GM21390 (cell line): ENCODE measurements around the gene C1orf116.
"Not testable (repeated sequence)": the region's sequence is repeated elsewhere in the genome, so short reads cannot be mapped to it uniquely, and the experiment has no call there.

Experiments
- ATAC-seq: cut with Tn5 transposase; IDR thresholded peaks from one replicate; pipeline ENCODE4 v1.9.1; 2021; ENCODE audit not compliant: unreplicated experiment

The C1orf116 gene

DNA sequence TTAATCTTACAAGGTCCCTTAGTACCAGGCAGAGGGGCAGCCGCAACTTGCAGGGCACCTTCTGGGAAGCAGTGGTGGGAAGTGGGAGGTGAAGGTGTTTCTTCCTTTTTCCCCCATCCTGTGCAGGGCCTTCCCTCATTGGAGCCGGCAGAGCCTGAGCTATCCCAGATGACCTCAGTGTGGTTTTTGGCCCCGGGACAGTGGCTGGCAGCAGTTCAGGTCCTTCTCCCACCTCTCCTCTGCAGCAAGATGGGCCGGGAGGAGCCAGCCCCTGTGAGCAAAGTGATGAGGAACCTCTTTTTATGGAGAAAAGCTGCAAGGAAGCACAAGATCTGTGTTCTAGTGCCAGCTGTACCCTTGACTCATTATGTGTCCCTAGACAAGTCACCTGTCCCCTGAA is 27.3 kb upstream of the C1orf116 start:
- no peak for ATAC-seq

GRCh38 chr1:207058878-207059867 is 26.6 kb upstream of the C1orf116 start:
- ATAC-seq: no peak

GRCh38 chr1:207058252-207058651 is 25.7 kb upstream of the C1orf116 start:
- no peak for ATAC-seq

GRCh38 chr1:207056673-207057072 is 24.1 kb upstream of the C1orf116 start:
- no peak for ATAC-seq

DNA sequence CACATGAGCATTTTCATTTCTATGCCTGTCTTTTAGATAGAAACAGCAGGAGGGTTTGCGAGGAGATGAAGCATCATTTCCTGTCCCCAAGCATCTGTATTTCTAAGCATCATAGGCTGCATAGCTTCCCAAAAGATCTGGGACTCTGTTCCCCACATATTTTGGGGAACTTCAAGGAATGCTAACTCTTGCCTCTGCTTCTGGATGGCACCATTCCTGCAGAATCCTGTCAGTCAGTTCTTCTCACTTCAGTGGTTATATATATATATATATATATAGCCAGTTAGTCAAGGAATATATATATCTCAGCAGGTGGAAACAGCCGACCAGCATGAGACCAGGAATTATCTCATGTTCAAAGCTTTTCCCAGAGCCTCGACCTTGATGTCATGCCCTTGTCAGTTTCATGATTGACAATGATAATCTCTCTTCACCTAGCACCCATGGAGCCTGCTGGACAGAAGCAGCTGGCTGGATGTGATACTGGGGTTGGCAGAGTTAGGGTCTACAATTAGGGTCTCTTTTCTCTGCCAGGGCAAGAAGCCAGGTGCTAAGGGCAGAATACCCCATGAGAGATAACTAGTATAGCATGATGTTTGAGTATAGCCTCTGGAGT is 22.9 kb upstream of the C1orf116 start:
- ATAC-seq: no peak

DNA sequence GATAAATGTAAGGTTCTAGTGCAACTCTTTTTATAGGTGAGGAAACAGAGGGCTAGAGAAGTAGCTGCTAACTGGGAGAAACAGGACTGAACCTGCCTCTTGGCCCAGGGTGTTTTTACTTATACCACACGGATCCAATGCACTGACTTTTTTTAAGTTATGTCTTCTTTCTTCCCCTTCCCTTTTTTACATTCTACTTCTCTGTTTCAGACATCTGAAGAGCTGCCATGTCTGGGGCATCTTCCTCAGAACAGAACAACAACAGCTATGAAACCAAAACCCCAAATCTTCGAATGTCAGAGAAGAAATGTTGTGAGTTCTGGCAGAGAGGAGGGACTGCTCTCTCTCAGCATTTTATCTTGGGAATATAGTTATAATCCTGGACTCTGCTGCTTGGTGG is 21.9 kb upstream of the C1orf116 start:
- ATAC-seq: no peak

DNA sequence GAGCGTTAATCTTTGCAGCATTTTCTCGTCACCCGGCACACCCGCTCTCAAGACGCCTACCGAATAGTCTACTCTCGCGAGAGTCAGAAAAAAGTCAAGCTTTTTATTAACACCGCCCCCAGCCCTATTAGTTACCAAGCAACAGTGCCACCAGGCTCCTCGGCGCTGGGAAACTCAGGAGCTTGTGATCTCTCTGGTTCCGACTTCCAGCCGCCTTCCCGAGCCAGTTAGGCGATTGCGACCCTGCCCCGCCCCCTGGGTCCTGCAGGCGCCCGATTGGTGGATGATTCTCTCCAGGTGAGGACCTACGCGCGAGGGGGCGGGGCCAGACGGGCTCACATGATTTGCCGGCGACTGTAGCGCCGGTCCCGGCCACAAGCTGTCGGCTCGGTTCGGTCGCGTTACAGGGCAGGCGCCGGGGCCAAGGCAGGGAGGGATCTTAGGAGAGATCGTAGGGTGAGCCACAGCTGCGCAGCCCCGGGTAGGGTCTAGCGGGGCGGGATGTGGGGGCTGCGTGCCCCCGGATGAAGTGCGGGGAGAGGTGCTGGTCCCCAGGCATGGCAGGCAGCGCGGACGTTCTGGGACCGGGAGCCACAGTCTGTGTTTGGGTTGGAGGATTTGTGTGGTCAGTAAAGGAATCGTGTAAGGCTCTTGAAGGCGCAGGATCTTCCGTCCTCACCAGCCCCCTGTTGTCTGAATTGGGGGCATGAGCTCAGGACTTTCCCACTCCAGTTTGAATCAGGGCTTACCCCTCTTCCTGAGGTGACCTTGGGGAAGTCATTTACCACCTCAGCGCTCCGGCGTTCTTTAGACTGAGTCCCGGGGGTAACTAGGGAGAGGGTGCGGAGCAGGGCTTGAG is 20.6 kb upstream of the C1orf116 start, which contains the start of gene PFKFB2:
Gene PFKFB2 (plus strand): TSS at position 365 of the 859 bp plus-strand sequence. CDS start 1,443 bp downstream, outside the sequence.
- peak; percentile 78 for ATAC-seq

DNA sequence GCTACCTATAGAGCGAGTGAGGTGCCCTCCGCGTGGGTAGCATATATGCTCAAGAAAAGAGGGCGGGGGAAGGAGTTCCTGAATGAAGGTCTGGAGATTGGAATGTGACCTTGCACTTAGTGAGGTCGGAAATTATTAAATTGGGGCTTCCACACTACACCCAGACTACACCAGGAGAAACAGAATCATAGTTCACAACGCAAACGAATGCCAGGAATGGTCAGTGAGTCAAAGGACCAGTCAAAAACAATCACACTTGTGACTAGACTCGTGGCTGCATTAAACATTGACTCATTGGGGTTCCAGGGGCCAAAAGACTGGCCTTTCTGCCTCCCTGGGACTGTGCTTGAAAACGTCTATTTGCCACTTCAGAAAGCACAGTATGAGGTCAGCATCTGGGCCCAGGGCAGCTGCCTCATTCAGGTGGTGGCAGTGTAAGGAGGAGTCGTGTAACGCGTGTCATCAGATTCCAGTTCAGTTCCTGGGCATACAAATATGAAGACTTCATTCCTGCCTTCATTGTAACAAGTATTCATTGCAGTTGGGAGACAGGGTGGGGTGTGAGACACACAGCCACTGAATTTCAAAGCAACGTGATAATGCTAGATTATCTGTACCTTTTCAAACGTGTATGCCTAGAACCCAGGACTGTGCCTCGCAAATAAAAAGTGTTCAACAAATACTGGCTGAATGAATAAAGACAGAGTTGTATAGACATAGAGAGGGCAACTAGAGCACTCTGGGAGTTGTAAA is 18.8 kb upstream of the C1orf116 start, which contains the start of gene YOD1:
Gene YOD1 (minus strand): TSS at position 18 of the 753 bp plus-strand sequence. CDS start 178 bp downstream, outside the sequence.
- no peak for ATAC-seq

GRCh38 chr1:207050480-207051190 is 18.1 kb upstream of the C1orf116 start:
- ATAC-seq: peak; percentile 45

GRCh38 chr1:207049974-207050391 is 17.4 kb upstream of the C1orf116 start:
- peak; percentile 38 for ATAC-seq

DNA sequence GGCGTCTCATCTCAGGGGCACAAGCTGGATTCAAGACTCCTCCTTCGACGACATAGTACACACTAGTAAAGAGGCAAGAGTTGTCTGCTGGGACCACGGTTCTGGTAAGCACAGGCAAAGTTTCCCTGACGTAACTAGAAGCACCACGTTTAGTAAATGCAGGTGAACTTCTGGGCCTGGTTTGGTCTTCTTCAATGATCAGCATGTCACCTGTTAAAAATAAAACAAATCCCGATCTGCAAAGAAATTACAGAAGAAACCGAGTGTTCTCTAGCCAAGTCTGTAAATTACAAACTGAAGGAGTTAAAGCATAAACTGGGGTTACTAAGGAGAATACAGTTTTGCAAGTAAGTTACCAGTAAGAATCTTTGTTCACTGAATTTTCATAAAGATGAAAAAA is 17.0 kb upstream of the C1orf116 start:
- ATAC-seq: no peak

GRCh38 chr1:207049054-207049453 is 16.5 kb upstream of the C1orf116 start:
- ATAC-seq: no peak

GRCh38 chr1:207048041-207048440 is 15.5 kb upstream of the C1orf116 start:
- no peak for ATAC-seq

DNA sequence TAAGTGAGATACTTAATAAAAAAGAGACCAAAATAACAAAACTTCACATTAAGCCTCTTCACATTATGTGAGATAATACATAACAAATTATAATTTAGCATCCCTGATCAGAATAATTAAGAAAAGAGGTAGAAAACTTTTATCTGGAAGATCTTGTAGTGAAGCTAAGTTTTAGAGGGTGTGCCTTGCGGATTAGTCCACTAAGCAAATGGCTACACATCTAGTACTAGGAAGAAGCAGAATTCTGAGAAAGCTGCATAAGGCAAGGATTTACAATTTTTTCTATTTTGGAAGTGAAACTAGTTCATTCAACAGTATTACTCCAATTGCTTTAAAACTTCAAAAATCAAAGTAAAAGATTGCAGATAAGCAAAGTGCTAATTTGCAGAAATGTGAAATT is 14.9 kb upstream of the C1orf116 start:
- no peak for ATAC-seq

GRCh38 chr1:207045453-207045852 is 12.9 kb upstream of the C1orf116 start:
- no peak for ATAC-seq

DNA sequence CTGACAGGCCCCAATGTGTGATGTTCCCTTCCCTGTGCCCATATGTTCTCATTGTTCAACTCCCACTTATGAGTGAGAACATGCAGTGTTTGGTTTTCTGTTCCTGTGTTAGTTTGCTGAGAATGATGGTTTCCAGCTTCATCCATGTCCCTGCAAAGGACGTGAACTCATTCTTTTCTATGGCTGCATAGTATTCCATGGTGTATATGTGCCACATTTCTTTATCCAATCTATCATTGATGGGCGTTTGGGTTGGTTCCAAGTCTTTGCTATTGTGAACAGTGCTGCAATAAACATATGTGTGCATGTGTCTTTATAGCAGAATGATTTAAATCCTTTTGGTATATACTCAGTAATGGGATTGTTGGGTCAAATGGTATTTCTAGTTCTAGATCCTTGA is 8.8 kb upstream of the C1orf116 start:
- not testable (repeated sequence) for ATAC-seq

DNA sequence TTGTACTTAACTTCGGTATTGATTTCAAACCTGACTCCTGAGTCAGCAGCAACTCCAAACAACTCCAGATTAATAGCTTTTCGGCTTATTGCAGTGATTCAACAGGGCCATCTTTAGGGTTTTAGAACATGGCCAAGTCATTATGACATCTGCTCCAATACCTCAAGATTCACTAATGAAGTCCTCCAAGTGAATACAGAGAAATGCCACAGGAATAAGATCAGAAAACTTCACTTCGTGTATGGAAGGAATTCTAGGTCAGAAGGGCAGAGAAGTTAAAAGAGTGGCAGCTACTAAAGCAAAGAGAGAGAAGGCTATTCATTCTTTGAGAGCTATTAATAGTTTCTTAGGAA is 7.6 kb upstream of the C1orf116 start:
- no peak for ATAC-seq

DNA sequence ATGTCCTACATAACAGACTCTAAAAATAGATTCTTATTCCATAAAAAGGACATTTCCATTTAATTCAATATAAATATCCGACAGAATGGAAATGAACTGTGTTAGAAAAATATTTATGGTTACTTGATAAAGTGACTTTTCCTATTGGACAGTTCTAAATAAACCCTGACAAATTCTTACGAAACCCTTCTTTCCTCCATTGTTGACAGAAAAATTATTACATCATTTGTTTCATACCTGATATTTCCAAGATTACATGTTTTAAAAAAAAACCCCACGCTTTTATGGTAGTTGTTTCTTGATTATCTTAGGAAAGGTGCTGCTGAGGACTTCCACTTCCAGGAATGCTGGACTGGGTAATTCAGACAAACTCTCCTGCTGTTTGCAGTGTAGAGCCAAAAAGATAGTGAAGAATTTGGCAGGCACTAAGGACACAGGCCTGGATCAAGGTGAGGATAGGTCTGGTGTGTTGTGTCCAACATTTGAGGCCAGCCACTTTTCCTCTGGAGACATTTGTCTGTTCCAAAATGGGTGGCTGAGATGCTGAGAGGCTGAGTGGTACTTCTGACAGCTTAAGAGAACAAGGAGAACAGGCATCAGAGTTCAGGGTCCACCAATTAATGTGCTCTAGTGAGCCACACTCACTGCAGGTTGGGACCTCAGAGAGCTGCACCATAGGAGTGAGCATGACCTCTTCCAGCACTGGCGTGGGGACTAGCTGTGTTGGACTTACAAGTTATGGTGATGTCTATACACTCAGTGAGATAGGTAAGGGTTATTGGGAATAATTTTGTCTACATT is 7.0 kb upstream of the C1orf116 start:
- ATAC-seq: no peak

DNA sequence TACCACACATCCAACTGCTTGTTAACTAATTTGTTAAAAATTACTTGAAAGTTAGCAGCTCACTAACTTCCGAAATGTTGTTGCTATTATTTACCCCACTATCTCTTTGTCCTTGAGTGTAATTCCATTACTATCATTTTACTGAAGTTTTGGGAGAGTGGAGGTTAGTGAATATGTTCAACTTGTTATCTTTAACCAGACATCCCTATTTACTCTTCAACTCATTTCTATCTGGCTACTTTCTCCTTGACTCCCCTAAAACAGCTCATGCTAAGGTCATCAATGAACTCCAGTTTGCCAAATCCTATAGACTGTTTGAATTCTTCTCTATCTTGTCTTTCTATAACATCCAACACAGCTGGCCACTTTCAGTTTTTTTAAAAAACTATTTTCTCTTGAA is 4.3 kb upstream of the C1orf116 start:
- no peak for ATAC-seq
